GM19438 (cell line): ENCODE data around the gene SLAMF9.

Experiments used
- ATAC-seq: cut with Tn5 transposase; IDR thresholded peaks from one replicate; pipeline ENCODE4 v1.9.1; 2021; ENCODE audit warnings: low read depth; ENCODE audit not compliant: unreplicated experiment

SLAMF9 gene

DNA sequence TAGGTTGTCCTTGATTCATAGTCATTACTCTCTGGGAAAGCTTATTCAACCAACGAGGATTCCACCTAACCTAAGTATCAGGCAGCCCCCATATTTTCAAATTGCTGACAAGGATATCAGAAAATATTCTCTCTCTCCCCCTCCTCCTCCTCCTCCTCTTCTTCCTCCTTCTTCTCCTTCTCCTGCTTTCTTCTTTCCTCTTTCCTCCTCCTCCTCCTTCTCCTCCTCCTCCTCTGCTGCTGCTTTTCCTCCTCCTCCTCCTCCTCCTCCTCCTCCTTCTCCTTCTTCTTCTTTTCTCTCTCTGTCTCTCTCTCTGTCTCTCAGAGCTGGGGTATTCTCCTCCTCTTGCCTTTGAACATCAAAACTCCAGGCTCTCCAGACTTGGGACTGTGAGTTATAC is 6.1 kb downstream of the SLAMF9 start:
- ATAC-seq = no peak

DNA sequence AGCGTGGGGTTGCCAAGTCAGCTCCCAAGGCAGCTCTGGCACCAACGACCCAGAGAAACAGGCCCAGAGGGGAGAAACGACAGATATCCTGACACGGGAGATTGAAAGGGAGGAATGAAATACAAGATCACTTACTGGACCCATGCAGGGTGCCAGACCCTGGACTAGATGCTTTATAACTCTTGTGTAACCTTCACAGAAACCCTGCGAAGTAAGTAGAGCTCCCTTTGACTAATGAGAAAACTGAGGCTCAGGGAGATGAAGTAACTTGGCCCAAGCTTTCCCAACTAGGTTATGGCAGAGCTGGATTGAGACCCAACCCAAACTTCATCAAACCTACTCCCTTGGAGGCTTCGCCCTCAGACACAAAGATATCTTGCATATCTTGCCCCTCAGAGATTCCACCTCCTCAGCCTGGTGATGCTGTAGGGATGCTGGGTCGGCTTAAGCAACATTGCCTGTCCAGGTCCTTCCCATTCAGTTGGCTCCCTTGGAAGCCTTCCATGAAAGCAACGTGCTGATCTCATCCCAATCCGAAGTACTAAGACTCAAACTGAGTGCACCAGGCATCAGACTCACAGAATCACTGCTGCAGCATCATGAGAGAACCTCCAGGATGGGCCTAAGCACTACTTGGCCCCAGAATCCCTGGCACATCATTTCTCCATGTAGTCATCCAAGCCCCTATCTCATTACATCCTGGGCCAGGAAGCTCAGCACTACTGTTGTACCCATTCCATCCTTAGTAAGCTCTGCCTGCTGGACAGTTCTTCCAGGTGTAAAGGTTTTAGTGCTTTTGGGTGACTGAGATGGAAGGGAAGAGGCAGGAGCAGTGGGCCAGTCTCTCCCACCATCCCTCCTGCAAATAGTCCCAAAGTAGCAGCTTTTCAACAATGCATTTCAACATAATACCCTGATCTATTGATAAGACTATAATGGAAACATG is 7.5 kb downstream of the SLAMF9 start:
- no peak for ATAC-seq

DNA sequence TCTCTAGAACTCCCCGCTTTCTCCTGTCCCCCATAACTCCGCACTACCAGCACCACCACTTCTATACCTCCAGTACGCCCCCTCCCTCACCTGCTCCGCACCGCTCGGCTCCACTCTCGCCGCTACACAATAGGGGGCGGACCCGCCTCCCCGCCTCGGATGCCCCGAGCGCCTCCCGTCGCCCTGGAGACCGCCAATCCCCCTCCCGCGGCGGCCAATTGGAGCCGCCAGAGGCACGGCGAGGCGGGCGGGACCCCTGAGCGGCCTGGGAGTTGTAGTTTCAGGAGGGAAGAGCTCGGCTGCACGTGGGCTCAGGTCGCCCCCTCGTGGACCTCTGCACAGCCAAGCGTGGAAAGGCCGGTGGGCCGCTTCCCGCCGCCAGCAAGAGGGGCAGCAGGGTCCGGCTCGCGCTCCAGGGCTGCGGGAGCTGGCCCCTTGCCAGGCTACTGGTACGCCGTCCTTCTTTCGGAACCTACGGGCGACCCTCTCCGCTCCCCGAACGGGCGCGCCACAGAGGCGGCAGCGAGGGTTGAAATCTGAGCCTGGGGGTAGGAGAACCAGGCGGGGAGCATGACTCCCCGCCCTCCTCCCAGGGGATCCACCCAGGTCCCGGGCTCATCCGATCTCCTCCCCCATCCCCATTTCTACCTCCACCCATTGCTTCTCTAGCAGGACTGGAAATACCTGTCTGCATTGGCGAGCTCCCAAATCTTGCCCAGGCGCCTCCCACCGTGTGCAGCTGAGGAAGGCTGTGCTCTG is 8.4 kb downstream of the SLAMF9 start, which contains the start of gene IGSF9:
TSS of gene IGSF9 (minus strand) at position 131 of the 759 bp plus-strand sequence. CDS start 2,159 bp downstream, outside the sequence.
- ATAC-seq = peak; percentile 77

- ATAC-seq = no peak
Measured at GRCh38 chr1:159944623-159945455, 9.2 kb downstream of the SLAMF9 start.

DNA sequence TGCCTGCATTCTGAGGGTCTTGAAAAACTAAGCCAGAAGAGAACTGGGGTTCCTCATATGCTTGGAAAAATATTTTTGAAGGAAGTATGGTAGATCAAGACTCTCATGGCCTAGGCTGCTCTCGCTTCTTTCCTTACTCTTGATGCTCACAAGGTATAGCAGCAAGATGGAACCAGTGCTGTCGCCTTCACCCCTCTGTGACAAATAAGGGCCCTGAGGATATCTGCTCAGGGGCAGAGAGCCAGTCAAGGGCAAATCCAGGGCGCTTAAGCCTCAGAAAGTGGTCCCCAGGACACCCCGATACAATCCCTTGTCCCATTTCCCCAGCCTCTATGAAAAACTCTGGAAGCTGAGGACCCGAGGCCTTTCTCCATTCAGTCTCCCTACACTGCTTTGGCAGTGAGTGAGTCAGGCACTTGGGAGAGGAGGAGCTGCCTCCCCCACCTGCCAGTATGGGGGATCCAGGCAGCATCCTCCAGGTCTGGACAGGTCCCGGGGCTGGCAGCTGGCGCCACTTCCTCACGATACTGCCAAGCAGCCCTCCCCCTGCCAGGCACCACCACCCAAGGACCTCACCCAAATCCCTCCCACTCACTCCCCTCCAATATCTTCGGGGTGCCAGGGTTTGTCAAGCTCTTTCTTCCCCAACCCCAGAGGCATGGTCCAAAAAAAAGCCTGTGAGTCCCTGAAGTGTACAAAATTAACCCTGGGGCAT is 10.0 kb downstream of the SLAMF9 start:
- ATAC-seq = no peak

- no peak for ATAC-seq
Measured at GRCh38 chr1:159943278-159943640, 10.8 kb downstream of the SLAMF9 start.

GRCh38 chr1:159942632-159943277 is 11.3 kb downstream of the SLAMF9 start:
- no peak for ATAC-seq

- no peak for ATAC-seq
Measured at GRCh38 chr1:159941591-159942560, 12.2 kb downstream of the SLAMF9 start.

GRCh38 chr1:159941141-159941540 is 12.9 kb downstream of the SLAMF9 start:
- no peak for ATAC-seq

- no peak for ATAC-seq
Measured at GRCh38 chr1:159940006-159940620, 13.9 kb downstream of the SLAMF9 start.

DNA sequence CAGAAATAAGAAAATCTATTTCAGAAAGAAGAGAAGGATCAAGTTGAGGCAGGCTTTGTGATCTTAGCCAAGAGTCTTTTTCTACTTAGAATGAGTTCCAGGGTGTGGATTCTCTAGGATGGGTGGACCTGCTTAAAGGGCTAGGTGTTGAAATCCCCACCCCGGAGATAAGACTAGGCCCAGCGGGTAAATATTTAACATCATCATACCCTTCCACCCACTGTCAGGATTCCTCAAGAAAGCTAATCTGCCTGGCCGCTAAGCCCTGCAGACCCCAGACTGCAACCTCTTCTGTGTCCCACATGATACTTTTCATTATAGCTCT is 14.4 kb downstream of the SLAMF9 start:
- ATAC-seq = no peak

GRCh38 chr1:159938905-159939677 is 14.9 kb downstream of the SLAMF9 start:
- ATAC-seq = no peak

- no peak for ATAC-seq
Measured at GRCh38 chr1:159938211-159938852, 15.7 kb downstream of the SLAMF9 start.

- ATAC-seq = no peak
Measured at GRCh38 chr1:159937054-159937750, 16.8 kb downstream of the SLAMF9 start.

- no peak for ATAC-seq
Measured at GRCh38 chr1:159936273-159936904, 17.6 kb downstream of the SLAMF9 start.

DNA sequence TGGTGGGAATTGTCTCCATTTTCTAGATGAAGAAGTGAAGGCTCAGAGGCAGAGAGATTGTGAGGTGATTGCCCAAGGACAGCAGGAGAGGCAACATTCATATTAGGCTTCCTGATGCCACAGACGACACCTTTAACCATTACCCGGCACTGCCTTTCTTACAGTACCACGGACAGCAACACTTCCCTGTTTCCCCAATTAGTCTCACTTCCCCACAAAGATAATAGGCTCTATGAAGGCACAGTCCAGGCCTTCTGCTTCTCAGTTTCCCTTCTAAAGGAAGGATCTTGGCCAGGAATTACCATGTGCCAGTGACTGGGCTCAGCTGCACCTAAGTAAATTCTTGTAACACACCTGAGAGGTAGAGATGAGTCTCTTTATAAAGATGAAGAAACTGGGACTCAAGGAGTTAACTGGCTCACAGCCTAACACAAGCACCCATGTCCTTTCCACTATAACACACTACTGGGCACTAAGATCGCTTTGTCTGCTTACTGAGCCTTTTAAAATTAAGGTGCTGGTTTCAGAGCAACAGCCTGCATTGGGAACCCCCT is 18.2 kb downstream of the SLAMF9 start:
- no peak for ATAC-seq
